ENCODE results near the gene KIFC3. TPM values are rescaled to one million over a fixed set of nuclear protein-coding genes. Genes with fewer than 3 reads are reported as not detected.
A peak's percentile ranks its signal among the peaks of the same experiment; 100 is the strongest.

The KIFC3 gene
- total RNA-seq, 1 donor from 2014 or later, result 96.9 TPM

DNA sequence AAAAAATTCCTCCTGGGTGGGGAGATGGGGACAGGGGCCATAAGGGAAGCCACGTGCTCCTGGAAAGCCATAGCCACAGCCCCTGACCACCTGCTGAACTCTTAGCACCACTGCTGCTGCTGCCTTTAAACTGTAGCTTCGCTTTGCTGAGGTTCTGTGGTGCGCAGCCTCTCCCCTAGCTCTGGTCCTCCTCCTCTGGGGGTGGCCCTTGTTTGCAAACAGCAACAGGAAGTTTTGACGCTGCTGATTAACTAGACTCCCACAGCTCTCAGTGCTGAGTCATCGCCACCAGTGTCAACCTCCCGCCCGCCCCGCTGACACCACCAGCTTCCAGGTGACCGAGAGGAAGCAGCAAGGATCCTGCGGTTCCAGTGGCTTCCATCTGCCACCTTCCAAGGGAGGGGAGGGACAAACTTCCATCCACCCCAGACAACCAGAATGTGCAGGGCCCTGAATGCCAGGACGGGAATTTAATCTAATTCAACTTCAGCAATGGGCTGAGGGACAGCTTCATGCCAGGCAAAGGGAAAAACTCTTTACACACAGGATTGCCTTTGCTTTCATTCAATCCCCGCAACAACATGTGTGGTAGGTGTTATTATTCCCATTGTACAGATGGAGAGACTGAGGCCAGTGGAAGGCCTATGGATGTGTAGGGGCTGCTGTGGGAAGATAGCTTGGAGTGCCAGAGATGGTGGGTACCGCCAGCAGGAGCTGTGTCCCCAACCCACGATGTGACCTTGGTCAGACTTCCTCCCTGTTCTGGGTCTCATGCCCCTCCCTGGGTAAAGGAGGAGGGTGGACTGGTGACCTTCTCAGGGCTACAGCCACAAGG, 8.1 kb upstream of the KIFC3 start:
- Histone ChIP-seq H3K9ac (ENCODE audit: low read length) (peak overlapping the region; percentile 16), H3K4me2 (ENCODE audit: low read length) (peak overlapping the region; percentile 51), H4K20me1 (ENCODE audit: insufficient read depth, low read length) (no peaks in the 10 kb centered on the region), H3K36me3 (ENCODE audit: insufficient read depth, low read length) (no peaks in the 10 kb centered on the region), H3K27ac (ENCODE audit: low read depth, low read length) (no peak overlapping the region), H3K4me1 (ENCODE audit: insufficient read depth, low read length) (peaks cover 28% of the 10 kb centered on the region), H2AFZ (ENCODE audit: low read depth, low read length) (no peak overlapping the region), H3K79me2 (ENCODE audit: insufficient read depth, low read length) (no peaks in the 10 kb centered on the region), H3K4me3 (ENCODE audit: insufficient read depth, low read depth, low read length) (no peak overlapping the region), H3K9me3 (ENCODE audit: insufficient read depth, low read depth, low read length) (no peaks in the 10 kb centered on the region), H3K27me3 (ENCODE audit: insufficient read depth, low read length) (no peaks in the 10 kb centered on the region)
- H3K4me3 Mint-ChIP-seq (ENCODE audit: unreplicated experiment), result peak overlapping the region; percentile 57
- peaks cover 37% of the 10 kb centered on the region for H3K4me1 Mint-ChIP-seq (ENCODE audit: low read depth, unreplicated experiment)
- DNase-seq (ENCODE audit: low read depth) (peak; percentile 77), FAIRE-seq (no peak)
- H3K36me3 Mint-ChIP-seq (ENCODE audit: low read depth, unreplicated experiment), result no peaks in the 10 kb centered on the region
- no peaks in the 10 kb centered on the region for H3K9me3 Mint-ChIP-seq (ENCODE audit: unreplicated experiment)
- no peaks in the 10 kb centered on the region for H3K27me3 Mint-ChIP-seq (ENCODE audit: low read depth, unreplicated experiment)
- H3K27ac Mint-ChIP-seq (ENCODE audit: unreplicated experiment), result peak overlapping the region; percentile 87
- no peak for TF ChIP-seq EZH2 (IDR thresholded peaks at IDR 0.05; ENCODE audit: insufficient read depth, low read length)
- TF ChIP-seq, protein P1, sequence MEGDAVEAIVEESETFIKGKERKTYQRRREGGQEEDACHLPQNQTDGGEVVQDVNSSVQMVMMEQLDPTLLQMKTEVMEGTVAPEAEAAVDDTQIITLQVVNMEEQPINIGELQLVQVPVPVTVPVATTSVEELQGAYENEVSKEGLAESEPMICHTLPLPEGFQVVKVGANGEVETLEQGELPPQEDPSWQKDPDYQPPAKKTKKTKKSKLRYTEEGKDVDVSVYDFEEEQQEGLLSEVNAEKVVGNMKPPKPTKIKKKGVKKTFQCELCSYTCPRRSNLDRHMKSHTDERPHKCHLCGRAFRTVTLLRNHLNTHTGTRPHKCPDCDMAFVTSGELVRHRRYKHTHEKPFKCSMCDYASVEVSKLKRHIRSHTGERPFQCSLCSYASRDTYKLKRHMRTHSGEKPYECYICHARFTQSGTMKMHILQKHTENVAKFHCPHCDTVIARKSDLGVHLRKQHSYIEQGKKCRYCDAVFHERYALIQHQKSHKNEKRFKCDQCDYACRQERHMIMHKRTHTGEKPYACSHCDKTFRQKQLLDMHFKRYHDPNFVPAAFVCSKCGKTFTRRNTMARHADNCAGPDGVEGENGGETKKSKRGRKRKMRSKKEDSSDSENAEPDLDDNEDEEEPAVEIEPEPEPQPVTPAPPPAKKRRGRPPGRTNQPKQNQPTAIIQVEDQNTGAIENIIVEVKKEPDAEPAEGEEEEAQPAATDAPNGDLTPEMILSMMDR (IDR thresholded peaks at IDR 0.05; ENCODE audit: insufficient read depth, low read depth, low read length), result no peak

DNA sequence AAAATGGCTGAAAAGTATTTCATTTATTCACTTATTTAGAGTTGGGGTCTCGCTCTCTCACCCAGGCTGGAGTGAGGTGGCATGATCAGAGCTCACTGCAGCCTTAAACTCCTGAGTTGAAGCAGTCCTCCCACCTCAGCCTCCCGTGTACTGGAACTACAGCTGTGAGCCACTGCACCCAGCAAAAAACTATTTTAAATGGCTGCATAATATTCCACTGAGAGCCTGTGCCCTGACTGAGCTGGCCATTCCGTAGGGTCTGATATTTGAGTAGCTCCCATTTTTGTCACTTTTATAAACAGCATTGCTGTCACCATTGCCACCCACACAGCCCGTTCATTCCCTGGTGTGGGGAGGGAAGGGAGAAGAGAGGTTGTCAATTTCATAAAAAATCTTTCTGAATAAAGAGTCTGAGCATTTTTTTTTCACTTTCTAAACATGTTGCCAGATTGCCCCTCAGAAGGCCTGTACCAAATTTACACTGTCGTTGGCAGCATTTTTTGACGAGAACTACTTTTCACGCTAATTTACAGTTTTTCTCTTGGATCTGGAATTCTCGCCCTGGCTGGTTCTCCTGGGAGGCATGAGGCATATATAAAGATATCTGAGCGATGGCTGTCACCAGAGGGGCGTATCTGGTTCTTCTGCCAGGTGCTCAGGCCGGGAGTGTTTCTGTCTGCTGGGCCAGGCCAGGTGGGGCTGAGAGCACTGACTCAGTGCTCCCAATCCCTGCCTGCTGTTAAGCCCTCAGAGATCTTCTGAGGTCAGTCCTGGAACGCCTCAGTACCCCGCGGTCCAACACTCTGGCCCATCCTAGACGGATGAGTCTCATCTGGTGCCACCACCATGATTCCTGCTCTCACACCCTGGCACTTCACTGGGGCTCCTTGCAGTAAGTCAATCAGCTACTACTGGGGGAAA, 7.2 kb upstream of the KIFC3 start:
- Mint-ChIP-seq H3K27me3 (ENCODE audit: low read depth, unreplicated experiment) (no peaks in the 10 kb centered on the region), H3K4me3 (ENCODE audit: unreplicated experiment) (no peak overlapping the region), H3K9me3 (ENCODE audit: unreplicated experiment) (no peaks in the 10 kb centered on the region), H3K36me3 (ENCODE audit: low read depth, unreplicated experiment) (no peaks in the 10 kb centered on the region), H3K27ac (ENCODE audit: unreplicated experiment) (peak overlapping the region; percentile 87), H3K4me1 (ENCODE audit: low read depth, unreplicated experiment) (peaks cover 36% of the 10 kb centered on the region)
- Histone ChIP-seq H2AFZ (ENCODE audit: low read depth, low read length) (no peak overlapping the region), H3K27ac (ENCODE audit: low read depth, low read length) (no peak overlapping the region), H3K4me3 (ENCODE audit: insufficient read depth, low read depth, low read length) (no peak overlapping the region), H3K4me2 (ENCODE audit: low read length) (peak overlapping the region; percentile 51), H3K4me1 (ENCODE audit: insufficient read depth, low read length) (peaks cover 26% of the 10 kb centered on the region), H3K36me3 (ENCODE audit: insufficient read depth, low read length) (no peaks in the 10 kb centered on the region), H4K20me1 (ENCODE audit: insufficient read depth, low read length) (no peaks in the 10 kb centered on the region), H3K9me3 (ENCODE audit: insufficient read depth, low read depth, low read length) (no peaks in the 10 kb centered on the region), H3K9ac (ENCODE audit: low read length) (peak overlapping the region; percentile 16), H3K79me2 (ENCODE audit: insufficient read depth, low read length) (no peaks in the 10 kb centered on the region), H3K27me3 (ENCODE audit: insufficient read depth, low read length) (no peaks in the 10 kb centered on the region)
- FAIRE-seq (no peak), DNase-seq (ENCODE audit: low read depth) (no peak)
- TF ChIP-seq EZH2 (IDR thresholded peaks at IDR 0.05; ENCODE audit: insufficient read depth, low read length), result no peak
- TF ChIP-seq, protein P1 (IDR thresholded peaks at IDR 0.05; ENCODE audit: insufficient read depth, low read depth, low read length), result no peak
